GM18526 (cell line): Measurements from ENCODE around the gene GLT6D1.

ENCODE experiments used
- POLR2A ChIP-seq: IDR thresholded peaks from 3 replicates; pipeline ENCODE4 v1.6.1; 2011; ENCODE audit not compliant: insufficient read length; ENCODE audit errors: extremely low read depth

Gene GLT6D1

DNA sequence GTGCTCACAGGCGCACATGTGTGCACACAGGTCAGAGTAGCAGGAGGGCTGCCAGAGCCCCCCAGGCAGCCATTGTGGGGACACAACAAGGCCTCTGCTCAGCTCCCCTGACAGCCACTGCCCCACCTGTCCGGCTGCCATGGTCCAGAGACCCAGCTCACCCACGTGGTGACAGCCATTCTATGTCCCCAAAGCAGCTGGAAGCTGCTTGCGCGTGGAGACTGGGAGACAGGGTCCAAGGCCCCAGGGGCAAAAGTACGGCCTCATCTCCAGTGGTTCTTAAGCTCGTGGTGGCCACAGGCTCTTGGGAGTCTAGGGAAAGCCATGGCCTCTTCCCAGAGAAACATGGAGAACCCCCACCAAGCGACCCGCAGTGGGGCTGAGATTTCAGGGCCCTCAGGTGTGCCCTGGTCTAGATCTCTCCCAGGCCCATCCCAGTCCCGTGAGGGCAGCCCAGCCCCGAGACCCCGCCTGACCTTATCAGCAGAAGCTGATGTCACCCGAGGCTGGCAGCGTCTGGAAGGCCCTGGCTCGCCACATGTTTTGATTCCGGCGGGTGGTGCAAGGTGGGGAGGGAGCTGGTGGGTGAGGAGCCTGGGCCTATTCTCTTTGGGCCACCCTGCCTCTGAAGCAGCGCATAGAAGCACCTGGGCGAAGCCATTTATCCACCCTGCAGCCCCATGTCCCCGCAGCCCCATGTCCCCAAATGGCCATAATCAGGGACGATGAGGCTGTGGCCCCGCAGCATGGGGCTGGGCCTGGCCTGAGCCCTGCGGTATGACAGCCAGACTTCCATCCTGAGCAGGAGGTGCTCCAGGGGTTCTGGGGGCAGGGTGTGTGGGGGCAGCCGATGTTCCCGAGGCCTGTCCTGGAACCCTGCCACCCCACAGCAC lies 31.7 kb downstream of the GLT6D1 start:
- TF ChIP-seq POLR2A: no peak

GRCh38 chr9:135606885-135607259 lies 32.5 kb downstream of the GLT6D1 start:
- no peak for TF ChIP-seq POLR2A

- no peak for TF ChIP-seq POLR2A
These were observed 34.0 kb downstream of the GLT6D1 start for GRCh38 chr9:135605238-135605781.

DNA sequence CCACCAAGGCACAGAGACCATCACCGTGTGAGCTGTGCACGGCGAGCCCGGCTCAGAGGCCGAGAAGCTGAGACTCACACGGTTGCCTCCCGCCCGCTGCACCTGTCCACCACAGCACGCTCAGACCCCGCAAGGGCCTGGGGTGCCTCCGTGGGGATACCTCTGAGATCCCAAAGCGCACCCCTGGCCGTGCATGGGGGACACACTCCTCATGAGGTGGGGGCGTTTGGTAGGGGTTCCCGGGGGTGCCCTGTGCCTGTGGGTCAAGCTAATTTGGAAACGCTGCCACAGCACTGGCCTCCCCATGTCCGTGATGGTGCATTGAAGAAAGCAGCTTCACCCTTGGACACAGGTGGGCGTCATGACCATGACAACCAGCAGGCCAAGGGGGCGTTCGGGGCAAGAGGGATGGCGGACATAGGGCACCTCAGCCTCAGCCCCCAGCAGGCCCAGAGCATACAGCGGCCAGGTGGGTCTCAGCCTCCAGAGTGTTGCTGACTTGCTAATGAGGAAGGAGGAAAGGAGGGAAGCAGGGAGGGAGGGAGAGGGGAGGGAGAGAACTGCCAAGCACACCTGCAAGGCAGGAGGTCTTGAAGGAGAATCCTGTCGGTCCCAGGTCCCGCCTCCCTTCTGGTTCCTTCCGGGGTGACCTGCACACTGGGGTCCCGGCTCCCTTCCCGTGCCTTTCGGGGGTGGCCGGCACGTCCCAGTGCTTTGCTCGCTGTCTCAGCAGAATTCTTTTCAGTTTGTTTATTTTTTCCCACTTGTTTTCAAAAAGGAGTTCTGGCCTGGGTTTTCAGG lies 34.7 kb downstream of the GLT6D1 start:
- TF ChIP-seq POLR2A: no peak

DNA sequence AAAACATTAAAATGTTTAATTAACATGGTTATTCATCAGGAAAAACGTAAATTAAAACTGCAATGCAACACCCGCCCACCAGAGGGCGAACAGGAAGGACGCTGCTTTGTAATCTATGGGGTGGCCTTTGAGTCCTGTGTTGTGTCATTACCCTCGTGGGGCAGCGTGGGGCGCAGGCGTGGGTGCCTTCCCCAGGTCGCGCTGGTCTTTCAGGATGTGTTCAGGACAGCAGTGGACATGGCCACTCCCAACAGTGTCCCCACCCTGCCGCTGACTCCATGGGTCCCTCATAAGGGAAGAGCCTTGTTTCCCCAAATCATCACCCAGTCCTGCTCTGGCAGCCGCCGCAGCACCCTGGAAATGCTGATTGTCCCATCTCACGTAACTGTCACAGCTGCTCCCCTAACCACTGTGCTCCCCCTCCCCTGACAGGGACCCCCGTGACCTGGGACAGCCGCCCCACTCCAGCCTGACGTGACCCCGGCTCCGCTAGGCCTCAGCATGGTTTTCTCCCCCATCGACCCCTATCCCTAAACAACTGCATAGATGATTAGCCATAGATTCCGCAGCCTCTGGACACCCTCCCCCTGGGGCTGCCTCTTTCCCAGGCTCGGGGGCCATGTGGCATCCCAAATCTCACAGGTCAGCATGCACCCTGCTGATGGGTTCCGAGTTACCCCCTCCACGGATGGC lies 36.4 kb downstream of the GLT6D1 start:
- no peak for TF ChIP-seq POLR2A

GRCh38 chr9:135601988-135602387 lies 37.4 kb downstream of the GLT6D1 start:
- TF ChIP-seq POLR2A: no peak

- no peak for TF ChIP-seq POLR2A
These were observed 39.0 kb downstream of the GLT6D1 start for GRCh38 chr9:135600296-135600817.

DNA sequence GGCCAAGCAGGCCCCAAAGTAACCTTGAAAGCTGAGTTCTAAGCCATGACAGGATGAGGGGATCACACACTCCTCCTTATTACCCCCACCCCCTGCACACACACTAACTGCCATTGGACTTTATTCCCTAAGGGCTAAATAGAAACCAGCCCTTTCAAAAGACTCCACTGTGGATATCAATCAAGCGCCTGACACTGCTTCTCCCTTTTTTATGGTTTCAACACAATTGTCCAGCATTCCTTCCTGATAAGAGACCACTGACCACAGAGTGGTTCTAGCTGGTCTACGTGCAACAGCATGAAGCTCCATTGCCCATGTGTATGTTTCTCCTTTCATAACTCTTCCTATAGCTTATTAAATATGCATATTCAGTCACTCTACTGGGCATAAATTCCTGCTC lies 43.1 kb downstream of the GLT6D1 start:
- TF ChIP-seq POLR2A: no peak

GRCh38 chr9:135592625-135593024 lies 46.7 kb downstream of the GLT6D1 start:
- no peak for TF ChIP-seq POLR2A

DNA sequence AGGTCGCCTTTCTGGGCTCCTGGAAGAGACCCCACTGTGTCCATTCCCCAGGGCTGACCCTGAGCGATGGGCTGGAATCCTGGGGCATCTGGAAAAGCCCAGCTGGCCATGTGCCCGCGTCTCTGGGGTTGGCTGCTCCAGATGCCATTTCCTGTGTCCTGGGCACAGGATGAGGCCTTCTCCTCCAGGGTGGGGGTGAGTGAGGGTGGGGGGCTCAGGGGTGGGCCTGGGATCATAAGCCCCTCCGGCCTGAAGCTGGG lies 47.1 kb downstream of the GLT6D1 start:
- no peak for TF ChIP-seq POLR2A

- no peak for TF ChIP-seq POLR2A
These were observed 47.6 kb downstream of the GLT6D1 start for GRCh38 chr9:135591506-135592330.

GRCh38 chr9:135590486-135591079 lies 48.8 kb downstream of the GLT6D1 start:
- TF ChIP-seq POLR2A: no peak

- TF ChIP-seq POLR2A: no peak
These were observed 49.5 kb downstream of the GLT6D1 start for GRCh38 chr9:135589596-135590485.
